ENCODE results near the gene RXFP2.

DNA sequence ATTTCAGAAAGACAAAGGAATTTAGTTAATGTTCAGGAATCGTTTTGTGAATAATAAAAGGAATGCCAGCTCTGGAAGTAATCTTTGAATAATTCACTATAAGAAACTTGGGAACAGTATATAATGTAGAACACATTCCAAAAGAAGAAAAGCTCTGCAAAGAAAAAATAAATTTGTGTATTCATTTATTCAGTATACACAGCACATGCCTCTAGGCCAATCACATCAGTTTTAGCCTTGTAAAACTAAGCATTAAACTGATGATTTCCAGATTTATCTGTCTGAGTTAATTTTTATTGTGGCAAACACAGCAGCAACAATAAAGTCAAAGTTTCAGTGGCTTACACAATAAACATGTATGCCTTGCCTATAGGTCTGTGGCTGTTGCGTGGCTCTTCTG lies 5.7 kb upstream of the RXFP2 start:
- no peak for TF ChIP-seq CTCF (conservative IDR thresholded peaks at IDR 0.05; ENCODE audit: low read length)
- no peak for TF ChIP-seq EZH2phosphoT487 (IDR thresholded peaks at IDR 0.05; ENCODE audit: borderline replicate concordance)

Data from Loucy (cell line).